K562 (cell line): ENCODE results near the gene TEAD4. TPM values are rescaled to one million over a fixed set of nuclear protein-coding genes. Genes with fewer than 3 reads are reported as not detected.

ENCODE experiments used
- ATAC-seq: fragments of 200-7000 bp; cut with Tn5 transposase; 3 replicates; pipeline ENCODE4 v1.9.1; 2020; ENCODE audit warnings: moderate library complexity
- BruUV-seq: library from RNA; stranded (reverse); fragments of 400-500 nt; replicated peaks from 2 replicates; lab custom pipeline; 2021; lab: Mats Ljungman, UMichigan
- CTCF ChIA-PET: fragments of 300-600 bp; formaldehyde crosslinking; extraction: SDS; loops from one replicate; lab custom pipeline; 2021; ENCODE audit warnings: low intra/inter-chr PET ratio; lab: Yijun Ruan, JAX
- POLR2A ChIA-PET: fragments of 300-600, 350-650 bp; sonication (Branson Sonifier 250); formaldehyde crosslinking; extraction: SDS; loops from one replicate; lab custom pipeline; 2021; ENCODE audit warnings: antibody characterized with exemption, inconsistent platforms; lab: Yijun Ruan, JAX
- DNase-seq, 4 experiments: peaks; one replicate each; pipeline versions ENCODE4 v3.0.0 to v3.0.0-alpha.2; 2011 to 2018; ENCODE audit warnings: low spot score in 3 of 4, mixed read lengths in 3 of 4; ENCODE audit errors: extremely low read depth in 1 of 4
- FAIRE-seq: peaks from 2 replicates; lab custom pipeline; 2011; peaks lifted over from hg19 to GRCh38; lab: Jason Lieb, UNC
- H2AFZ ChIP-seq: 2 replicates; pipeline ENCODE4 v1.6.0; 2011; ENCODE audit warnings: low read depth, low read length, control low read depth, inconsistent platforms
- H3K27ac ChIP-seq: fragments of 200-600 bp; 3 replicates; pipeline ENCODE4 v1.8.0; 2011; ENCODE audit warnings: low read depth, mild to moderate bottlenecking, control low read depth, inconsistent platforms, low read length, moderate library complexity, mixed read lengths; ENCODE audit errors: extremely low read depth
- H3K27me3 ChIP-seq, 2 experiments: fragments of 300-600 bp in 1 of 2; 2 replicates in 1 of 2; 3 replicates in 1 of 2; pipeline versions ENCODE4 v1.6.0 to v1.8.0; 2011; ENCODE audit warnings: inconsistent platforms in 2 of 2, low read length in 2 of 2, mild to moderate bottlenecking in 1 of 2, mixed read lengths in 1 of 2, moderate library complexity in 1 of 2; ENCODE audit not compliant: control insufficient read depth in 2 of 2, insufficient read depth in 2 of 2
- H3K36me3 ChIP-seq: fragments of 300-600 bp; 3 replicates; pipeline ENCODE4 v1.8.0; 2011; ENCODE audit warnings: mild to moderate bottlenecking, low read length, inconsistent platforms; ENCODE audit not compliant: control insufficient read depth, insufficient read depth
- H3K4me1 ChIP-seq, 2 experiments: fragments of 200-600 bp in 1 of 2; replicated peaks in 1 of 2; 2 replicates in 1 of 2; 3 replicates in 1 of 2; pipeline versions ENCODE4 v1.5.1 to v1.8.0; 2011; ENCODE audit warnings: inconsistent platforms in 2 of 2, low read length in 2 of 2, mild to moderate bottlenecking in 1 of 2, mixed read lengths in 1 of 2, moderate library complexity in 1 of 2; ENCODE audit not compliant: control insufficient read depth in 2 of 2, insufficient read depth in 2 of 2
- H3K4me2 ChIP-seq: 2 replicates; pipeline ENCODE4 v1.6.1; 2011; ENCODE audit warnings: low read length, control low read depth, inconsistent platforms, mixed read lengths; ENCODE audit not compliant: insufficient read depth
- H3K4me3 ChIP-seq: fragments of 200-600 bp; sonication (generic), shearing (Covaris generic); 2 replicates; pipeline ENCODE4 v1.5.1; 2016; ENCODE audit warnings: control low read depth, inconsistent platforms
- H3K79me2 ChIP-seq: fragments of 200-600 bp; 3 replicates; pipeline ENCODE4 v1.8.0; 2011; ENCODE audit warnings: low read length, inconsistent platforms; ENCODE audit not compliant: control insufficient read depth, insufficient read depth
- H3K9ac ChIP-seq, 2 experiments: 2 replicates each; pipeline versions ENCODE4 v1.6.0 to v1.6.1; 2011; ENCODE audit warnings: low read depth in 2 of 2, low read length in 2 of 2, control low read depth in 1 of 2, inconsistent platforms in 1 of 2, mild to moderate bottlenecking in 1 of 2, mixed read lengths in 1 of 2; ENCODE audit not compliant: insufficient read depth in 1 of 2
- H3K9me1 ChIP-seq: one replicate; pipeline ENCODE4 v1.6.0; 2011; ENCODE audit warnings: inconsistent platforms, mild to moderate bottlenecking, low read length, moderate library complexity; ENCODE audit not compliant: control insufficient read depth, insufficient read depth
- H3K9me3 ChIP-seq: replicated peaks from 2 replicates; pipeline ENCODE4 v1.5.1; 2011; ENCODE audit warnings: low read depth, low read length, inconsistent platforms; ENCODE audit not compliant: control insufficient read depth, insufficient read depth
- H4K20me1 ChIP-seq: replicated peaks from 2 replicates; pipeline ENCODE4 v1.6.1; 2011; ENCODE audit warnings: low read length, inconsistent platforms, mixed read lengths; ENCODE audit not compliant: control insufficient read depth, insufficient read depth
- ZNF785 ChIP-seq: fragments of 250-450 bp; sonication (Bioruptor Pico); IDR thresholded peaks from 2 replicates; pipeline ENCODE4 v1.4.0; 2020; ENCODE audit warnings: mild to moderate bottlenecking
- WGBS: fragments of 100-300 bp; shearing (Covaris generic); methylation state at CpG from one replicate; pipeline ENCODE4 v1.1.6; 2016; ENCODE audit warnings: low coverage, mixed read lengths; ENCODE audit not compliant: insufficient coverage; ENCODE audit errors: missing lambda C conversion rate; 5-methylcytosine and 5-hydroxymethylcytosine counted together
- in situ Hi-C: fragments of 300-500 bp; cut with MboI; formaldehyde crosslinking; loops from 4 replicates; pipeline ENCODE4 v1.15.0; 2018; ENCODE audit warnings: inconsistent platforms, mixed read lengths
- intact Hi-C: fragments of 100-400 bp; cut with micrococcal nuclease; formaldehyde crosslinking; loops from 2 replicates; pipeline ENCODE4 v1.14.2; 2022
- polyA plus RNA-seq, 8 experiments: library from polyadenylated mRNA; depleted of rRNA in 4 of 8; stranded (reverse) in 5 of 8; unstranded in 3 of 8; fragments of >200 nt; fragmentation: Nextera tagmentation in 2 of 8; fragmentation: Illumina TruSeq in 1 of 8; extraction: Ambion mirVana in 2 of 8; extraction: Trizol in 1 of 8; gene quantifications; 2 replicates each; pipeline versions ENCODE4 v1.2.1 to v1.2.3, GENCODE V29; 2011 to 2014; ENCODE audit warnings: inconsistent platforms in 1 of 8, missing spikeins in 1 of 8
- total RNA-seq, 7 experiments: library from RNA; depleted of rRNA in 6 of 7; stranded (reverse); fragments of >200 nt in 6 of 7; fragmentation: Illumina TruSeq in 2 of 7; extraction: Trizol in 2 of 7; gene quantifications; 2 replicates each; pipeline versions ENCODE4 v1.2.1 to v1.2.3, GENCODE V29; 2011 to 2021; ENCODE audit warnings: low replicate concordance in 1 of 7
- TF ChIP-seq, protein P1 (sequence below): fragments of 450-650 bp; IDR thresholded peaks from 2 replicates; pipeline ENCODE4 v1.6.1; 2017; ENCODE audit warnings: mild to moderate bottlenecking, moderate library complexity
- TF ChIP-seq, protein P2 (sequence below): sonication (generic); formaldehyde crosslinking; IDR thresholded peaks from 2 replicates; pipeline ENCODE4 v1.8.0; 2022; ENCODE audit warnings: missing genetic modification reagents, mild to moderate bottlenecking, borderline replicate concordance

TEAD4 gene
- total and polyA plus RNA-seq, 9 of the 15 experiments (the other 6 are each of a cell fraction or from before 2014, with no cell fraction given): 0.82 to 40.0 (median 17.0) TPM

DNA sequence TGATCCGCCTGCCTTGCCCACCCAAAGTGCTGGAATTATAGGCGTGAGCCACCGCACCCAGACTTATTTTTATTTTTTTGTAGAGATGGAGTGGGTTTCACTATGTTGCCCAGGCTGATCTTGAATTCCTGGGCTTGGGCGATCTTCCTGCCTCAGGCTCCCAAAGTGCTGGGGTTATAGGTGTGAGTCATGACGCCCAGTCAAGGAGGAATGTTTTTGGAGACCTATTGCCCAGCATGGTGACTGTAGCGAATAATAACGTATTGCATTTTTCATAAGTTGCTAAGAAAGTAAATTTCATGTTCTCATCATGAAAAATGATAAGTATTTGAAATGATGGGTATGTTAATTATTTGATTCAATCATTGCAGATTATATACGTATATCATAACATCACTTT lies 46.5 kb downstream of the TEAD4 start:
- intact Hi-C loops: no loop called here

More for the DNA sequence above, 46.5 kb downstream of the TEAD4 start:
- H3K4me3 ChIP-seq: no peak overlapping the region
- POLR2A ChIA-PET: no interaction called here
- peaks cover 2% of the 10 kb centered on the region for H3K9me1 ChIP-seq
- no peak overlapping the region for H3K27ac ChIP-seq
- DNase-seq (no peak), ATAC-seq (no peak), FAIRE-seq (no peak)
- in situ Hi-C loops: no loop called here
- H3K27me3 ChIP-seq: no peaks in the 10 kb centered on the region
- no peak overlapping the region for H3K4me2 ChIP-seq
- no peaks in the 10 kb centered on the region for H4K20me1 ChIP-seq
- no peak overlapping the region for H3K9ac ChIP-seq
- no TSS peak for BruUV-seq
- H3K4me1 ChIP-seq: peaks cover 0 to 8% of the 10 kb centered on the region in 2 experiments; a peak in 4 of 5 replicates
- no peak overlapping the region for H2AFZ ChIP-seq
- peaks cover 46% of the 10 kb centered on the region; the same call in 2 of the 3 replicates for H3K36me3 ChIP-seq
- H3K9me3 ChIP-seq: no peaks in the 10 kb centered on the region
- WGBS: 98% methylated on average over 8 of the region's 8 CpGs
- peaks cover 10% of the 10 kb centered on the region; the same call in 2 of the 3 replicates for H3K79me2 ChIP-seq
- TF ChIP-seq, protein P1, sequence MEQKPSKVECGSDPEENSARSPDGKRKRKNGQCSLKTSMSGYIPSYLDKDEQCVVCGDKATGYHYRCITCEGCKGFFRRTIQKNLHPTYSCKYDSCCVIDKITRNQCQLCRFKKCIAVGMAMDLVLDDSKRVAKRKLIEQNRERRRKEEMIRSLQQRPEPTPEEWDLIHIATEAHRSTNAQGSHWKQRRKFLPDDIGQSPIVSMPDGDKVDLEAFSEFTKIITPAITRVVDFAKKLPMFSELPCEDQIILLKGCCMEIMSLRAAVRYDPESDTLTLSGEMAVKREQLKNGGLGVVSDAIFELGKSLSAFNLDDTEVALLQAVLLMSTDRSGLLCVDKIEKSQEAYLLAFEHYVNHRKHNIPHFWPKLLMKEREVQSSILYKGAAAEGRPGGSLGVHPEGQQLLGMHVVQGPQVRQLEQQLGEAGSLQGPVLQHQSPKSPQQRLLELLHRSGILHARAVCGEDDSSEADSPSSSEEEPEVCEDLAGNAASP: no peak
- TF ChIP-seq, protein P2, sequence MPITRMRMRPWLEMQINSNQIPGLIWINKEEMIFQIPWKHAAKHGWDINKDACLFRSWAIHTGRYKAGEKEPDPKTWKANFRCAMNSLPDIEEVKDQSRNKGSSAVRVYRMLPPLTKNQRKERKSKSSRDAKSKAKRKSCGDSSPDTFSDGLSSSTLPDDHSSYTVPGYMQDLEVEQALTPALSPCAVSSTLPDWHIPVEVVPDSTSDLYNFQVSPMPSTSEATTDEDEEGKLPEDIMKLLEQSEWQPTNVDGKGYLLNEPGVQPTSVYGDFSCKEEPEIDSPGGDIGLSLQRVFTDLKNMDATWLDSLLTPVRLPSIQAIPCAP (CRISPR knock-in tag): no peak
- TF ChIP-seq ZNF785 (CRISPR knock-in tag): no peak
- TF ChIP-seq, all 486 proteins: peak for 0
- CTCF ChIA-PET: no interaction called here
